Smooth muscle cell (in vitro differentiated cells): ENCODE measurements around the gene AFAP1. TPM values are rescaled to one million over a fixed set of nuclear protein-coding genes. Genes with fewer than 3 reads are reported as not detected.
A peak's percentile ranks its signal among the peaks of the same experiment; 100 is the strongest.

Source experiments
- DNase-seq: peaks from one replicate; lab custom pipeline; 2025; ENCODE audit not compliant: unreplicated experiment; lab: John Stamatoyannopoulos, UW
- H2AFZ ChIP-seq: fragments of 200-600 bp; sonication (generic); 2 replicates; pipeline ENCODE4 v1.6.0; 2016; ENCODE audit warnings: antibody characterized with exemption, low read depth, mild to moderate bottlenecking
- H3F3A ChIP-seq: fragments of 200-600 bp; sonication (generic); 2 replicates; pipeline ENCODE4 v1.6.0; 2017; ENCODE audit warnings: antibody characterized with exemption, low read depth
- H3K27ac ChIP-seq: fragments of 200-600 bp; sonication (generic); 2 replicates; pipeline ENCODE4 v1.5.1; 2016; ENCODE audit warnings: low read depth, mild to moderate bottlenecking
- H3K27me3 ChIP-seq: fragments of 200-600 bp; sonication (generic); 2 replicates; pipeline ENCODE4 v1.6.1; 2016; ENCODE audit warnings: low read depth, mild to moderate bottlenecking
- H3K36me3 ChIP-seq: fragments of 200-600 bp; sonication (generic); 2 replicates; pipeline ENCODE4 v1.5.1; 2016; ENCODE audit warnings: low read depth
- H3K4me1 ChIP-seq: fragments of 200-600 bp; sonication (generic); 2 replicates; pipeline ENCODE4 v1.5.1; 2016; ENCODE audit warnings: low read depth
- H3K4me2 ChIP-seq: fragments of 200-600 bp; sonication (generic); 2 replicates; pipeline ENCODE4 v1.6.0; 2016; ENCODE audit warnings: mild to moderate bottlenecking
- H3K4me3 ChIP-seq: fragments of 200-600 bp; sonication (generic); 2 replicates; pipeline ENCODE4 v1.5.1; 2016; ENCODE audit warnings: mild to moderate bottlenecking
- H3K79me2 ChIP-seq: fragments of 200-600 bp; sonication (generic); 2 replicates; pipeline ENCODE4 v1.6.0; 2016; ENCODE audit warnings: low read depth, mild to moderate bottlenecking
- H3K9ac ChIP-seq: fragments of 200-600 bp; sonication (generic); 2 replicates; pipeline ENCODE4 v1.6.0; 2016; ENCODE audit warnings: low read depth
- H3K9me3 ChIP-seq: fragments of 200-600 bp; sonication (generic); replicated peaks from 2 replicates; pipeline ENCODE4 v1.5.1; 2016; ENCODE audit warnings: low read depth
- H4K20me1 ChIP-seq: fragments of 200-600 bp; sonication (generic); 2 replicates; pipeline ENCODE4 v1.6.0; 2016; ENCODE audit warnings: low read depth
- CTCF ChIP-seq: fragments of 200-600 bp; sonication (generic); IDR thresholded peaks from 2 replicates; pipeline ENCODE4 v1.5.1; 2017; ENCODE audit warnings: borderline replicate concordance, mild to moderate bottlenecking, antibody characterized with exemption; ENCODE audit not compliant: insufficient read depth, poor library complexity, severe bottlenecking
- WGBS: methylation state at CpG from one replicate; pipeline ENCODE4 v1.1.7; 2016; ENCODE audit warnings: low lambda C conversion rate; 5-methylcytosine and 5-hydroxymethylcytosine counted together
- polyA plus RNA-seq: library from polyadenylated mRNA; unstranded; fragments of >200 nt; fragmentation: Nextera tagmentation; extraction: Ambion mirVana; gene quantifications from 2 replicates; pipeline ENCODE4 v1.2.1, GENCODE V29; 2016
- total RNA-seq: library from RNA; depleted of rRNA; stranded (reverse); fragments of >200 nt; gene quantifications from 2 replicates; pipeline ENCODE4 v1.2.3, GENCODE V29; 2014

AFAP1 gene
- total and polyA plus RNA-seq, 2 experiments from 2014 or later: 12.6 to 24.8 TPM

GRCh38 chr4:7960790-7961655 is 21.4 kb upstream of the AFAP1 start:
- 42% methylated on average over 19 of the region's 19 CpGs for WGBS
- TF ChIP-seq CTCF: no peak
- no peaks in the 10 kb centered on the region for H3K79me2 ChIP-seq
- no peaks in the 10 kb centered on the region for H3K9me3 ChIP-seq
- DNase-seq: no peak
- H3F3A ChIP-seq: peaks cover 9% of the 10 kb centered on the region
- H2AFZ ChIP-seq: no peak overlapping the region
- H3K27me3 ChIP-seq: no peaks in the 10 kb centered on the region
- H4K20me1 ChIP-seq: no peaks in the 10 kb centered on the region
- H3K4me2 ChIP-seq: peak overlapping the region; percentile 30
- no peak overlapping the region for H3K4me3 ChIP-seq
- H3K27ac ChIP-seq: peak overlapping the region; percentile 74
- peak overlapping the region; percentile 40 for H3K9ac ChIP-seq
- no peaks in the 10 kb centered on the region for H3K36me3 ChIP-seq
- peaks cover 6% of the 10 kb centered on the region for H3K4me1 ChIP-seq

DNA sequence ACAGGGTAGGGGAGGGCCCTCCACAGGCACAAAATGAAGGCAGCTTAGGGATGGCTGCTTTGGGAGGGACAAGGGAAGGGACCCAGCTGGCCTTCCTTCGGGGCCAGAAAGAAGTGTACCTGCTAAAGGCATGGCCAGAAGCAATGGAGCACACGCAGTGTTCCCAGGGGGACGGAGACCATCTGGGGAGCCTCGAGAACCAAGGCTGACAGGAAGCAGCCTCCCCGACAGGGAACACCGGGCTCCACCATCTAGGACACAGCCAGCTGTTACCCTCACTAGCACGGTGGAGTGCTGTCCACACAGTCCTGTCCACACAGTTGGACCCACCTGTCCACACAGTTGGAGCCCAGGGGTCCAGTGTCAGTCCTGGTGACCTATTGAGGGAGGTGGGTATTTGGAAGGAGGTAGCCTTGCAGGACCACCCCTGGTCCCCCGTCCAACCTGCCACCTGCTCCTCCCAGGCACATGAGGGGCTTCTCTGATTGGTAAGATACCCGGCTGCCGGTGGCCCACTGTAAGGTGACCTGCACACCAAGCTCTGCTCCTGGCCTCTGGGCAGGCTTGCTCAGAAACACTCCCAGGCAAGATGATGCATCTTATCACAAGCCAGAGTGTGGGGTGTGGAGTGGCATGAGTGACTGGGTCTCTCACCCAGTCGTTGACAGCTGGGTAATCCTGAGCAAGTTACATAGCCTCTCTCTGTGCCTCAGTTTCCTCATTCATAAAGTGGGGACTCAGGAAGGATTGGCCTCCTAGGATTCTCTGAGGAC is 20.5 kb upstream of the AFAP1 start:
- no peak overlapping the region for H3K4me3 ChIP-seq
- no peaks in the 10 kb centered on the region for H3K79me2 ChIP-seq
- DNase-seq: no peak
- H4K20me1 ChIP-seq: no peaks in the 10 kb centered on the region
- H3K4me2 ChIP-seq: no peak overlapping the region
- H3K9me3 ChIP-seq: no peaks in the 10 kb centered on the region
- peaks cover 6% of the 10 kb centered on the region for H3K4me1 ChIP-seq
- H3K27me3 ChIP-seq: no peaks in the 10 kb centered on the region
- H2AFZ ChIP-seq: no peak overlapping the region
- peak overlapping the region; percentile 74 for H3K27ac ChIP-seq
- no peak overlapping the region for H3K9ac ChIP-seq
- peaks cover 5% of the 10 kb centered on the region for H3F3A ChIP-seq
- WGBS: 89% methylated on average over 11 of the region's 11 CpGs
- H3K36me3 ChIP-seq: no peaks in the 10 kb centered on the region
- TF ChIP-seq CTCF: no peak

- 87% methylated on average over 7 of the region's 7 CpGs for WGBS
- Histone ChIP-seq H3K27ac (no peak overlapping the region), H3K9ac (no peak overlapping the region), H3F3A (peaks cover 5% of the 10 kb centered on the region), H3K36me3 (no peaks in the 10 kb centered on the region), H4K20me1 (no peaks in the 10 kb centered on the region), H3K4me1 (peaks cover 6% of the 10 kb centered on the region), H3K4me2 (no peak overlapping the region), H3K79me2 (no peaks in the 10 kb centered on the region), H3K4me3 (no peak overlapping the region), H3K9me3 (no peaks in the 10 kb centered on the region), H3K27me3 (no peaks in the 10 kb centered on the region), H2AFZ (no peak overlapping the region)
- TF ChIP-seq CTCF: no peak
- DNase-seq: no peak
Measured at GRCh38 chr4:7959078-7959477, 19.4 kb upstream of the AFAP1 start.
